Measurements from ENCODE around the gene USP37.
A peak's percentile ranks its signal among the peaks of the same experiment; 100 is the strongest.
"Not testable (repeated sequence)": the region's sequence is repeated elsewhere in the genome, so short reads cannot be mapped to it uniquely, and the experiment has no call there.

The USP37 gene

DNA sequence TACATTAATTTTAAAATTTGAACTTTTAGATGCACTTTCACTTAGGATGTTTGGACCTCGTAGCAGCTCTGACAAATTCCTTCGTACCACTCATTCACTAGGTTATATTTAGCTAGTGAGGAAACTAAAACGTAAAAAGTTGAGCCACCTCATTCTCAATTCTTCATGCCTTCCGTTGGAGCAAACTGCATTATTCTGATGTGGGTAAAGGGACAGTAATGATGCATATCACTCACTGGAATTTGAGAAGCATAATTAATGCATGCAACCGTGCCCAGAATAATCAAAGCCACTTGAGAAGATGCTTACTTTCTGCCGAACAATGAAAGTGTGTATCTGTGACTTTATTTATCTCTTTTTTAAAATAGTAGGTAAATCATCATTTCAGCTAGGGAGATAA, 2.7 kb upstream of the USP37 start:
- Histone ChIP-seq H3K4me1 (ENCODE audit: control insufficient read depth, insufficient read depth, low read length) (peaks cover 35% of the 10 kb centered on the region), H3K36me3 (ENCODE audit: control insufficient read depth, insufficient read depth, low read length, severe bottlenecking) (peaks cover 17% of the 10 kb centered on the region), H3K4me3 (ENCODE audit: low read length) (peak overlapping the region; percentile 91), H3K9ac (ENCODE audit: low read length) (peak overlapping the region; percentile 94), H3K9me3 (ENCODE audit: control insufficient read depth, low read length) (no peaks in the 10 kb centered on the region), H3K27me3 (replicated peaks; ENCODE audit: control insufficient read depth, insufficient read depth, low read length) (no peaks in the 10 kb centered on the region)
- peak; percentile 69 for DNase-seq (ENCODE audit: low read depth)

DNA sequence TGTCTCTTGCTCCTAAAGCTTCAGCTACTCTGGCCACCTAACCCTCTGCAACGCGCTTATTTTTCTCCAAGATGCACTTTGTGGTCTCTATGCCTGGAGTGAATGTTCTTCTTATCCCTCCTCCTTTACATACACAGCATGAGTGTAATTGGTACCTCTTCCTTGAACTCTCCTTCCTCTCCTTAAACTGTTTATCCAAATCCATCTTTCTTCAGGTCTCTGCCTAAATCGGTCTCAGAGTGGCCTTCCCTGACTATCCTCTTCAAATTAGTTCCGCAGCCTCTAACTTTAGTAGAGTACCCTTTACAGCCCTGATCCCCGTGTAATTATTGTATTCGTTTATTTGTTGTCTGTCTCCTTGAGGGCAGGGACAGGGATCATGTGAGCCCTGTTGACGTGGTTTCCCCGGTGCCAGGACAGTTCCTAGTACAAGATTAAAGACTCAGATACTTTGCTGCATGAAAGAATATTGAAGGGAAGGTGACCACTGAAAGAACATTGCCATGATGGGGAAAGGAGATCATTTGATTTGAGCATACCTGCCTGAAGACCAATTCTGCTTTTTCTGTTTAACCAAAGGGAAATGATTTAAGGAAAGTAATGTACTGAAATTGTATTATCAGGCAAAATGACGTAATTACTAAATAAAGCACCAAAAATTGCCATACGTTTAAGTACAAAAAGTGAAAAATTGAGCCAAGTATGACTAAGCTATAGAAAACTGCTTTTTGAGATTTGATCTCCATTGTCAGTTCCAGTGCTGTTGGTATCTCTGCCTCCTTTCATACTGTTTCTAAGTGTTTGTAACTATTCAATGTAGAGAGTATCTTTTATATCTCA, 1.7 kb upstream of the USP37 start:
- no peaks in the 10 kb centered on the region for H3K27me3 ChIP-seq (replicated peaks; ENCODE audit: control insufficient read depth, insufficient read depth, low read length)
- peak overlapping the region; percentile 91 for H3K4me3 ChIP-seq (ENCODE audit: low read length)
- no peaks in the 10 kb centered on the region for H3K9me3 ChIP-seq (ENCODE audit: control insufficient read depth, low read length)
- H3K9ac ChIP-seq (ENCODE audit: low read length): peak overlapping the region; percentile 94
- DNase-seq (ENCODE audit: low read depth): peak; percentile 73
- peaks cover 35% of the 10 kb centered on the region for H3K4me1 ChIP-seq (ENCODE audit: control insufficient read depth, insufficient read depth, low read length)
- peaks cover 15% of the 10 kb centered on the region for H3K36me3 ChIP-seq (ENCODE audit: control insufficient read depth, insufficient read depth, low read length, severe bottlenecking)

DNA sequence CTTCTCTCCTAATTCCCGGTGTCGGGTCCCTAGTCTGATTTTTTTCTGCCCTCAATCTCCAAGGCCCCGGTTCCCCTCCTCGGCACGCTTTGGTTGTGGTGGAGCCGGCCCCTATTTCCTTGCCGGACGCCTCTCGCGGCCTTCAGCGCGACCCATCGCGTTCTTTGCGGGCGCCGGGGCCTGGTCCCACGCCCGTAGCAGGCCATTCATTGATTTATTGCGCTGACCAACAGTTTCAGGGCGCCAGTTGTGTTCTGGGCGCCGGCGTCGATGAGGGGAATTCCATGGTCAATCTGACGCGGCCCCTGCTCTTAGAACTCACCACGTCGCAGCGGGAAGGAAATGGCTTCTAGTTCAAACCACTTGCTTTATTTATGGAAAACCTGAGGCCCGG, 884 bp upstream of the USP37 start:
- peak overlapping the region; percentile 94 for H3K9ac ChIP-seq (ENCODE audit: low read length)
- H3K4me1 ChIP-seq (ENCODE audit: control insufficient read depth, insufficient read depth, low read length): peaks cover 30% of the 10 kb centered on the region
- peaks cover 8% of the 10 kb centered on the region for H3K36me3 ChIP-seq (ENCODE audit: control insufficient read depth, insufficient read depth, low read length, severe bottlenecking)
- H3K9me3 ChIP-seq (ENCODE audit: control insufficient read depth, low read length): no peaks in the 10 kb centered on the region
- peak overlapping the region; percentile 91 for H3K4me3 ChIP-seq (ENCODE audit: low read length)
- peak; percentile 84 for DNase-seq (ENCODE audit: low read depth)
- no peaks in the 10 kb centered on the region for H3K27me3 ChIP-seq (replicated peaks; ENCODE audit: control insufficient read depth, insufficient read depth, low read length)

DNA sequence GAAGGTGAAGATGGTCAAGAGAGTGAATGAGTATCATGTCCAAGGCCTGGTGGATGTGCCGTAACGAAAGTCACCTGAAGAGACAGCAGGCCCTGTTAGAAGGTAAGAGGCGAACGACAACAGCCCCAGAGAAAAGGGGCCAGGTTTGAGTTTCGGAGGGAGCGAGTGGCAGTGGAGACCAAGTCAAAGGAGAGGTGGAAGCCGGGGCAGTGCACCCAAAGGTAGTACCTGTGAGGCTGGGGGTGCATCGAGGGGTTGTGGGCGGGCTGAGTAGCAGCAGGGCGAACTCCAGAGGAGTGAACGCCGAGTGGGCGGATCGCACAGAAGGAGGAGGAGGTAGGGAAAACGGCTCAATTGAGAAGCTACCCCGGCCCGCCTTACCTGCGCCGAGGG, 358 bp downstream of the USP37 start:
- DNase-seq (ENCODE audit: low read depth): no peak
- H3K9me3 ChIP-seq (ENCODE audit: control insufficient read depth, low read length): no peaks in the 10 kb centered on the region
- H3K9ac ChIP-seq (ENCODE audit: low read length): peak overlapping the region; percentile 92
- H3K4me3 ChIP-seq (ENCODE audit: low read length): peak overlapping the region; percentile 91
- H3K36me3 ChIP-seq (ENCODE audit: control insufficient read depth, insufficient read depth, low read length, severe bottlenecking): peaks cover 7% of the 10 kb centered on the region
- H3K4me1 ChIP-seq (ENCODE audit: control insufficient read depth, insufficient read depth, low read length): peaks cover 30% of the 10 kb centered on the region
- H3K27me3 ChIP-seq (replicated peaks; ENCODE audit: control insufficient read depth, insufficient read depth, low read length): no peaks in the 10 kb centered on the region

DNA sequence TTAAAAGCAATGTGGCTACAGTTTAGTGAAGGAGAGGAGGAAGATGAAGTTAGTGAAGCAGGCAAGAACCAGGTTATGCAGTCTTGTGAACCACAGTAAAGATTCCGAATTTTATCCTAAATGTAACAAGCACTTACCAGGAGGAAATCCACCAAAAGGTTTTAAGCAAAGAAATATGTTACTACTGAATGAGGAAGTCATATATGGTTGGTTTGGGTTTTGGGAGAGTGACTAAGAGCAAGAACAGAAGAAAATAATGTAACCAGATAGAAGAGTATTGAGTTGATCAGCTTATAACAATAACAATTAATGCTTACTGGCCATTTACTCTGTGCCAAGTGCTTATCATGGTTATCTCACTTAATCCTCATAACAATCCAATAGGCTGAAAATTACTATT, 1.9 kb downstream of the USP37 start:
- Histone ChIP-seq H3K9ac (ENCODE audit: low read length) (no peak overlapping the region), H3K4me3 (ENCODE audit: low read length) (no peak overlapping the region), H3K4me1 (ENCODE audit: control insufficient read depth, insufficient read depth, low read length) (peaks cover 30% of the 10 kb centered on the region), H3K9me3 (ENCODE audit: control insufficient read depth, low read length) (no peaks in the 10 kb centered on the region), H3K27me3 (replicated peaks; ENCODE audit: control insufficient read depth, insufficient read depth, low read length) (no peaks in the 10 kb centered on the region), H3K36me3 (ENCODE audit: control insufficient read depth, insufficient read depth, low read length, severe bottlenecking) (peaks cover 12% of the 10 kb centered on the region)
- DNase-seq (ENCODE audit: low read depth): no peak

DNA sequence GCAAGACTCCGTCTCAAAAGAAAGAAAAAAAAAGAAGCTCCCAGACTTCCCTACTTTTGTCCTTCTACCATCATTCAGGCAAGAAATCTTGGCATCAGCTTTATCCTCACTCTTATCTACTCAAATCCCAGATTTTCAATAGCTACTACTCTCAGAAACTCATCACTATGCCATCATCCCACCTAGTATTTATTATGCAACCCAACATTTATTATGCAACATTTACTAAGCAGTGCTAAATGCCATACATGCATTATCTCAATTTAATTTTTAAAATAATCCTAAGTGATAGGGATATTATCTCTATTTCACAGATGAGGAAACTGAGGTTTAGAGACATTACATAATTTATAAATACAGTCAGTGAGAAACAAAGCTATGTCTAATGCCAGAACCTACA, 4.1 kb downstream of the USP37 start:
- no peak overlapping the region for H3K9ac ChIP-seq (ENCODE audit: low read length)
- no peaks in the 10 kb centered on the region for H3K9me3 ChIP-seq (ENCODE audit: control insufficient read depth, low read length)
- peaks cover 11% of the 10 kb centered on the region for H3K4me1 ChIP-seq (ENCODE audit: control insufficient read depth, insufficient read depth, low read length)
- H3K27me3 ChIP-seq (replicated peaks; ENCODE audit: control insufficient read depth, insufficient read depth, low read length): no peaks in the 10 kb centered on the region
- peaks cover 32% of the 10 kb centered on the region for H3K36me3 ChIP-seq (ENCODE audit: control insufficient read depth, insufficient read depth, low read length, severe bottlenecking)
- DNase-seq (ENCODE audit: low read depth): no peak
- no peak overlapping the region for H3K4me3 ChIP-seq (ENCODE audit: low read length)

DNA sequence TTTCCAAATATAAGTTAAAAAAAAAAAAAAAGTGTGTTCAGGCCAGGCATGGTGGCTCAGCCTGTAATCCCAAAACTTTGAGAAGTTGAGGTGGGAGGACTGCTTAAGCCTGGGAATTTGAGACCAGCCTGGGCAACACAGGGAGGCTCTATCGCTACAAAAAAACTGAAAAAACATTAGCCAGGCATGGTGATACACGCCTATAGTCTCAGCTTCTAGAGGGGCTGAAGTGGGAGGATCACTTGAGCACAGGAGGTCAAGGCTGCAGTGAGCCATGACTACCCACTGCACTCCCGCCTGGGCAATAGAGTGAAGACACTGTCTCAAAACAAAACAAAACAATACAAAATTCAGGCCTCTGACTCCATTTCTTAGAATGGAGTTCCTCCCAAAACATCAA, 9.2 kb downstream of the USP37 start:
- DNase-seq (ENCODE audit: low read depth): no peak
- no peak overlapping the region for H3K9ac ChIP-seq (ENCODE audit: low read length)
- no peaks in the 10 kb centered on the region for H3K9me3 ChIP-seq (ENCODE audit: control insufficient read depth, low read length)
- H3K4me3 ChIP-seq (ENCODE audit: low read length): no peak overlapping the region
- no peaks in the 10 kb centered on the region for H3K4me1 ChIP-seq (ENCODE audit: control insufficient read depth, insufficient read depth, low read length)
- H3K36me3 ChIP-seq (ENCODE audit: control insufficient read depth, insufficient read depth, low read length, severe bottlenecking): peaks cover 53% of the 10 kb centered on the region
- no peaks in the 10 kb centered on the region for H3K27me3 ChIP-seq (replicated peaks; ENCODE audit: control insufficient read depth, insufficient read depth, low read length)

DNA sequence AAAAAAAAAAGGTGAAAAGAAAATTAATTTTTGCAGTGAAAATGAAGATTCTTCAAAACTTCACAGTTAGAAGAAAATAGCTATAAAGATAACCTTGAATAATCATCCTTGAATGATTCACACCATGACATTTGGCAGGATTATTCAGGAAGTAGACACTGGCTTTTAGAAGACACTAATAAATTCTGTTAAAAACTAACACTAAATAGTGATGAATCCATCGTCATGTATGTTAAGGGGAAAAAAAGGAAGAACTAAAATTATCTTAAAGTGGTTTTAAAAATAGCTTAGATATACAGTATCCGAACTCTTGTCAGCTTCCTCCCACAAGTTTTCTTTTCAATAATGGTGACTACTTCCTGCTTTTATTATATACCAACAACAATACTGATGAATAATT, 10.2 kb downstream of the USP37 start:
- H3K9me3 ChIP-seq (ENCODE audit: control insufficient read depth, low read length): no peaks in the 10 kb centered on the region
- H3K4me3 ChIP-seq (ENCODE audit: low read length): no peak overlapping the region
- H3K4me1 ChIP-seq (ENCODE audit: control insufficient read depth, insufficient read depth, low read length): no peaks in the 10 kb centered on the region
- H3K36me3 ChIP-seq (ENCODE audit: control insufficient read depth, insufficient read depth, low read length, severe bottlenecking): peaks cover 62% of the 10 kb centered on the region
- no peaks in the 10 kb centered on the region for H3K27me3 ChIP-seq (replicated peaks; ENCODE audit: control insufficient read depth, insufficient read depth, low read length)
- no peak for DNase-seq (ENCODE audit: low read depth)
- no peak overlapping the region for H3K9ac ChIP-seq (ENCODE audit: low read length)

DNA sequence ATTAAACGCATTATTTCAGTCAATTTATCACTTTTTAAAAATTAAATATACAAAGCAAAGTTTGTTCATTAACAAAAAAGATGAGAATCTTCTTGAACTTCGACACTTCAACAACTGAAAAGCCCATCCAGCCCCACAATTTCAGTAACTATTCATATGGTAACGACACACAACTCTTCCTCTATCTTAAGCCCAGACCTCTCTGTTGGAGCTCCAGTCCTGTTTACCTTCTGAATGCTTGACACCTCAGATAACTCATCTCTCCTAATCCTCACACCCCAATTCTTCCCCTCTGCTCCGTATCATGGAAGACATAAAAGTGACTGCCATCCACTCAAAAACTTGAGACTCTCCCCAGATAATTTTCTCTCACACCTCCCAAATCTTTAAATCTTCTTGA, 12.6 kb downstream of the USP37 start:
- Histone ChIP-seq H3K27me3 (replicated peaks; ENCODE audit: control insufficient read depth, insufficient read depth, low read length) (no peaks in the 10 kb centered on the region), H3K36me3 (ENCODE audit: control insufficient read depth, insufficient read depth, low read length, severe bottlenecking) (peaks cover 59% of the 10 kb centered on the region), H3K4me3 (ENCODE audit: low read length) (no peak overlapping the region), H3K9ac (ENCODE audit: low read length) (no peak overlapping the region), H3K9me3 (ENCODE audit: control insufficient read depth, low read length) (no peaks in the 10 kb centered on the region), H3K4me1 (ENCODE audit: control insufficient read depth, insufficient read depth, low read length) (no peaks in the 10 kb centered on the region)
- no peak for DNase-seq (ENCODE audit: low read depth)

DNA sequence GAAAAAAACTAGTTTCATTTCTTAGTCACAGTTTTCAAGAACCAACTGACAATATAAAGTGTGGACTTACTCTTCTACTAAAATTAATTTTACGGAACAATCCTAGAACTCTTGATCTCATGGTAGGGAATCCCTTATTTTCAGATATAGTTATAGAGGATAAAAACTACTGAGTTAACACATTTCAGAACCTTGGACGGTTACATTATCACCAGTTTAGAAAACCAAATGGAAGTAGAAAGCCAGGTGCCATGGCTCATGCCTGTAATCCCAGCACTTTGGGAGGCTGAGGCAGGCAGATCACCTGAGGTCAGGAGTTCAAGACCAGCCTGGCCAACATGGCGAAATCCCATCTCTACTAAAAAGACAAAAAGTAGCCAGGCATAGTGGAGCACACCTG, 13.9 kb downstream of the USP37 start:
- not testable (repeated sequence) for H3K4me3 ChIP-seq (ENCODE audit: low read length); H3K9me3 ChIP-seq (ENCODE audit: control insufficient read depth, low read length); H3K9ac ChIP-seq (ENCODE audit: low read length); H3K4me1 ChIP-seq (ENCODE audit: control insufficient read depth, insufficient read depth, low read length); DNase-seq (ENCODE audit: low read depth); H3K27me3 ChIP-seq (replicated peaks; ENCODE audit: control insufficient read depth, insufficient read depth, low read length)
- peaks cover 48% of the 10 kb centered on the region for H3K36me3 ChIP-seq (ENCODE audit: control insufficient read depth, insufficient read depth, low read length, severe bottlenecking)

DNA sequence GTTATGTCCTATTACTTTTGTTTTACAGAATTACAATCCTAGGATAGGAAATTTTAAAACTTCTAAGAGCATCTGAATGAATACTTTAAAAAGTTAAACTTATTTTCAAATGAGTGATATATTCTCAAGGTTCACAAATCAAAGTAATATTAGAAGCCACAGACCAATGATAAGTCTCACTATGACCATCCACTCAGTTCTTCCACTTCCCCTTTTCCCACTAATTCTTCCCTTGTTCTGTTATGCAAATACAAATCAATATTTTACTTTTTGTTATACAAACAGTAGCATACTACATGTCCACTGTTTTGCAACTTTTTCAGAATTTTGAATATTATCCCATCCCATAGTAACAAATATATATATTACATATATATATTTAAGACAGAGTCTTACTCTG, 20.2 kb downstream of the USP37 start:
- no peaks in the 10 kb centered on the region for H3K27me3 ChIP-seq (replicated peaks; ENCODE audit: control insufficient read depth, insufficient read depth, low read length)
- H3K4me1 ChIP-seq (ENCODE audit: control insufficient read depth, insufficient read depth, low read length): no peaks in the 10 kb centered on the region
- DNase-seq (ENCODE audit: low read depth): no peak
- H3K9ac ChIP-seq (ENCODE audit: low read length): no peak overlapping the region
- H3K4me3 ChIP-seq (ENCODE audit: low read length): no peak overlapping the region
- H3K36me3 ChIP-seq (ENCODE audit: control insufficient read depth, insufficient read depth, low read length, severe bottlenecking): peaks cover 59% of the 10 kb centered on the region
- H3K9me3 ChIP-seq (ENCODE audit: control insufficient read depth, low read length): no peaks in the 10 kb centered on the region

DNA sequence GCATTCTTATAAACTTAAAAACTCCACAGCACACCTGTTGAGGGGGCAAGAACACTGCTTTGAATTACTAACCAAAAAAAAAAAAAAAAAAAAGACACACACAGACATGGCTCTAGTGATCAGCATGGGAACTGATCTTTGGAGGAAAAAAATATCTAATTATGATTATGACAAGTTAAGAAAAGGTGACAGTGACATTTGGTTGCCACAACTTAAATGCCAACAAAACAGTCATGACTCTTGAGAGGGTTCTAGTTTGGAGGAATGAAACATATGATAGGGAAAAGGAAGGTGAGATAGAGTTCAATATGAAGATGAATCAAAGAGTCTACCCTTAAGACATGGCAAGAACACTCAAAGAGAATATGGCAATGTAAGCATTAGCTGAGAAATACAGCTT, 20.6 kb downstream of the USP37 start:
- Histone ChIP-seq H3K27me3 (replicated peaks; ENCODE audit: control insufficient read depth, insufficient read depth, low read length) (no peaks in the 10 kb centered on the region), H3K9ac (ENCODE audit: low read length) (no peak overlapping the region), H3K9me3 (ENCODE audit: control insufficient read depth, low read length) (no peaks in the 10 kb centered on the region), H3K4me1 (ENCODE audit: control insufficient read depth, insufficient read depth, low read length) (no peaks in the 10 kb centered on the region), H3K36me3 (ENCODE audit: control insufficient read depth, insufficient read depth, low read length, severe bottlenecking) (peaks cover 59% of the 10 kb centered on the region), H3K4me3 (ENCODE audit: low read length) (no peak overlapping the region)
- no peak for DNase-seq (ENCODE audit: low read depth)
